GM21723 (cell line): ENCODE data around the gene MEI4.
"Not testable (repeated sequence)": the region's sequence is repeated elsewhere in the genome, so short reads cannot be mapped to it uniquely, and the experiment has no call there.

Experiments
- ATAC-seq: cut with Tn5 transposase; IDR thresholded peaks from one replicate; pipeline ENCODE4 v1.9.1; 2021; ENCODE audit warnings: mild to moderate bottlenecking, moderate library complexity; ENCODE audit not compliant: unreplicated experiment

MEI4 gene

DNA sequence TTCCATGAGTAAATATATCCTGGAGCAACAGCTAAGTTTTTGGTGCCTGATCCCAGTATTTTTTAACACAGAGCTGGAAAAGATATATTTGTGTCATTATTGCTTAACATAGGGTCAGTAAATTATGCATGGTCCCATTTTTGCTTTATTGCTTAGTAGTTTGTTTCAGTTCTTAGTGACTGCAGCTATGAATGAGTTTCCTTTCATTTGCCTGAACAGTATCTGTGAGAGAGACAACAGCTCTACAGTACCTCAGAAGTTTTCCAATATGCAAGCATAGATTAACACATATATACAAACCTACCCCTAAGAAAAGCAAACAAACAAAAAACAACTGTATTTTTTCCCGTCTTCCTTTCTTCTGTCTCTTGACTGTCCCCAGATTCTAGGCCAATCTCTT is 160.3 kb downstream of the MEI4 start:
- ATAC-seq: no peak

GRCh38 chr6:77814119-77814518 is 161.3 kb downstream of the MEI4 start:
- ATAC-seq: no peak

DNA sequence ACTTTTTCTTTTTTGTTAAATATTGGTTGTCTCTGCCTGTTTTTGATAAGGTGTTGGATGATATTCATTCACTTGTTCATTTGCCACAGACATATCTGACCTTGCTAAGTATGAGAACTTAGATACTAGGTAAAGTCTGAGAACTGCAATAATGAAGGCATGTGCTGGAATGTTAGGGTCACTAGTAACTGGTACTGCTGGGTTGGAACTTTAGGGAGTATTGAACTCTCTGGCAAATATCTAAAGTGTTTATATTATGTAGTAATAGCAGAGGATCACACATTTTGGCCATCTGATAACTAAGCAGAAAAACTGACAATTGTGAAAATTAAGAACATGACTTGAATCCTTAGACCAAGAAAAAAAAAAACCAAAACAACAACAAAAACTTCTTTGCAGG is 162.7 kb downstream of the MEI4 start:
- ATAC-seq: no peak

DNA sequence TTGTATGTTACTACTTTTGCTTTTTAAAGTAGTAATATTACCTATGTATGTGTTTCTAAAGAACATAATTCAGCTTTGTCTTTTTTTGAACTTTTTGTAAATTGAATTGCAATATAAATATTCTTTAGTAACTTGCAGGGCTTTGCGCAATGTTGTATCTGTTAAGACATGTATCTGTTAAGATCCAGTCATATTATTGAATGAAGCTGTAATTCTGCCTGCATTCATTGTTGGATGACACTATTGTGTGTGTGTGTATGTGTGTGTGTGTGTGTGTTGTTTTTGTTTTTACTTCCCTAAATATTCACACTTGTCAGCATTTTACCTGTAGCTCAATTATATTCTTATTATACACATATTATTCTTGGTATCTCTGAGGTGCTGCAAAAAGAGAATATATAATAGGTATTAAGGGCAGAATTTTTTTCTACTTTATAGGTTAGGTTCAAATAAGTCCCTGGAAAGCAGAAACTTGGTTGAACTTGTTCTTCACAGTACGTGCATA is 164.0 kb downstream of the MEI4 start:
- ATAC-seq: no peak

- no peak for ATAC-seq
These were observed 169.4 kb downstream of the MEI4 start for GRCh38 chr6:77822265-77822664.

- ATAC-seq: no peak
These were observed 172.4 kb downstream of the MEI4 start for GRCh38 chr6:77825204-77825603.

- ATAC-seq: no peak
These were observed 176.9 kb downstream of the MEI4 start for GRCh38 chr6:77829736-77830135.

DNA sequence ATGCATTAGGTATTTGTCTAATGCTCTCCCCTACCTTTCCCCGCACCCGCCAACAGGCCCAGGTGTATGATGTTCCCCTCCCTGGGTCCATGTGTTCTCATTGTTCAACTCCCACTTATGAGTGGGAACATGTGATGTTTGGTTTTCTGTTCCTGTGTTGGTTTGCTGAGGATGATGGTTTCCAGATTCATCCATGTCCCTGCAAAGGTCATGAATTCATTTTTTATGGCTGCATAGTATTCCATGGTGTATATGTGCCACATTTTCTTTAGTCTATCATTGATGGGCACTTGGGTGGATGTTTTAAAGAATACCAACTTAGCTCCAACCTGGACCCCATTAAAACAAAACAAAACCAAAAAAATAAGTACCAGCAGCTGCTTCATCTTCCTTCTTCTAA is 180.9 kb downstream of the MEI4 start:
- ATAC-seq: not testable (repeated sequence)

- ATAC-seq: no peak
These were observed 181.8 kb downstream of the MEI4 start for GRCh38 chr6:77834591-77834996.

DNA sequence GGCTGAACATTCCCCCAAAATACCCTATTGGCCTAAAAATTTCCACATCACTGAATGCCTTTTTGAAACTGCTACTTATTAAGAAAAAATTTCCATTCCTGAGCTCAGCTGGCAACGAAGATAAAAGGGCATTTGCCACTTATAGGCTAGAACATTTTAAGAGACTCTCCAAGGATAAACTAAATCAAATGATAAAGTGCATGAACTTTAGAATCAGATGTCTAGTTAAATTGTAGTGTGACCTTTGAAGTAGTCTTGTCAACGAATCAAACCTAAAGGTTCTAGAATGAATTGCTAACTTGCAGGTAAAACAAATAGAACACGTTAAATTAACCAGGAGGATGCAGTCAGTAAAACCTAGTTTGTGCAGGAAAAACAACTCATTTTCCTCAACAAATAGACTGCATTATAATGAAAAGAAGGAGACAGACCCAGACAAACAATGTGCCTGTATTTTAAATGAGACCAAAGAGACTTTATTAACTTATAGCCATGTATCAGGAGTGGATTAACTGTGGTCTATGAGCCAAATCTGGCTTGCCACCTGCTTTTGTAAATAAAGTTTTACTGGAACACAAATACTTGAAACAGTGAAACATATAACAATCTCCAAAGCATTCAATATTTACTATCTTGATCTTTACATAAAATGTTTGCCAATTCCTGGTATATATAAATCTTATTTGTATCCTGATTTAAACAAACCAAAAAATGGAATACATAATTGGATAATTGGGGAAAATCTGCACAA is 184.4 kb downstream of the MEI4 start:
- no peak for ATAC-seq

DNA sequence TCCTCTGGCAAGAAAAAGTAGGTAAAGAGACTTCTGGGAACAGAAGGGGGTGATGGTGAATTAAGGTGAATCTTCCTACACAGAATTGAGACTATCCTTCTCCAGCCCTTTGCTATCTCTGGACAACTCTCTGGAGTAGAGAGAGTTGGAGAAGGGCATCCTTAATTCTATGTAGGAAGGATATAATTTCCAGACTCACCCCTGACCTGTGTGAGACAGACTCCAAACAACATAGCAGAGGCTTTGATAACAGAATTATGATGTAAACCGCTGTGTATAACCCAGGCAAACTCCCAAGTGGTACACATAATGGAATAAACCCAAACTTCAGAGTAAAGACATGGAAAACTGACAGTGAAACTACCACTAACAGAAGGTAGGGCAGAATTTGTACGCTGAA is 186.5 kb downstream of the MEI4 start:
- no peak for ATAC-seq

- ATAC-seq: no peak
These were observed 192.0 kb downstream of the MEI4 start for GRCh38 chr6:77844822-77845221.

GRCh38 chr6:77853401-77853800 is 200.6 kb downstream of the MEI4 start:
- ATAC-seq: no peak

GRCh38 chr6:77856391-77856790 is 203.6 kb downstream of the MEI4 start:
- no peak for ATAC-seq

- ATAC-seq: no peak
These were observed 204.6 kb downstream of the MEI4 start for GRCh38 chr6:77857421-77857820.

GRCh38 chr6:77876300-77876699 is 223.5 kb downstream of the MEI4 start:
- ATAC-seq: no peak

DNA sequence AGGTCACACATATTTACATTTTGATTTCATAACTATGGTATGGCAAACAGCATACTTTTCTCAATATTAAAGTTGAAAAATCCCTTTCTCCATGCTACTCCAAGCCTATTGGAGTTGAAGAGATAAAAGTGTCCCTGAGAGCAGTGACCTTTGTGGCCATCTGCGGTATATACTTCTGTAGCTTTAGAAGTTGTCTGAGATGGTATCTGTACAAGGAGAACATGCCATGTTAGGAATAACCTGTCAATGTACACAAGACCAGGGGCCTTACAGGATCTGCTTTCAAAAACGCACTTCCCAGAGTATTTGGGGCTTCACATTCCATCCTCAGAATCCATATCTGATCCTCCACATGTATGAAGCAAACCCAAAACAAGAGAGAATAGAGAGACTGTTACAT is 226.7 kb downstream of the MEI4 start:
- ATAC-seq: no peak

GRCh38 chr6:77880501-77880900 is 227.7 kb downstream of the MEI4 start:
- ATAC-seq: no peak

DNA sequence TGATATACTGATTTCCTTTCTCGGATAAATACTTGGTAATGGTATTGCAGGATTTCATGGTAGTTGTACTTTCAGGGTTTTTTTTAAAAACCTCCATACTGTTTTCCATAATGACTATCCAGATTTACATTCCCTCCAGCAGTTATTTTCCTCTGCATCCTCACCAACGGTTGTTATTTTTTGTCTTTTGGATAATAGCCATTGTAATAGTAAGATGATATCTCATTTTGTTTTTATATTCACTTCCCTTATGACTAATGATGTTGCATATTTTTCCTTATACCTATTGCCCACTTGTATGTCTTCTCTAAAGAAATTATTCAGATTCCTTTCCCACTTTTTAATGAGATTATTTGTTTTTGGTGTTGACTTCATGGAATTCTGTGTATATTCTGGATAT is 231.0 kb downstream of the MEI4 start:
- ATAC-seq: no peak

DNA sequence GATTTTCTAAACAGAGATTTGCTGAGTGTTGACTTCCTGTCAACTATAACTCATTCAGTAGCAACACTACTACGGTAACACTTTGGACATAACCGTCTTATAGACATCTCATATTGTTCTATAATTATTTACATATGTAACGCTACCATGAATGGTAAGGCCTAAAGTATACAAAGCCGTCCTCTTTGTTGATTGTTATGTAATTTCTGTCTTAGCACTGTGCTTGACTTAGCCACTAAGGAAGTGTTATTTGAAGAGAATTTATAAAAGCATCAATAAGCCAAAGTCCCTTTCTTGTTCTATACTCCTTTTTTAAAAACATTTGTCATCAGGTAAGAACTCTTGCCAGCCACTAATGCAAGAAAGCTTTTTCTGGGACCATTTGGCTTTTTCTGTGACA is 240.6 kb downstream of the MEI4 start:
- ATAC-seq: no peak

DNA sequence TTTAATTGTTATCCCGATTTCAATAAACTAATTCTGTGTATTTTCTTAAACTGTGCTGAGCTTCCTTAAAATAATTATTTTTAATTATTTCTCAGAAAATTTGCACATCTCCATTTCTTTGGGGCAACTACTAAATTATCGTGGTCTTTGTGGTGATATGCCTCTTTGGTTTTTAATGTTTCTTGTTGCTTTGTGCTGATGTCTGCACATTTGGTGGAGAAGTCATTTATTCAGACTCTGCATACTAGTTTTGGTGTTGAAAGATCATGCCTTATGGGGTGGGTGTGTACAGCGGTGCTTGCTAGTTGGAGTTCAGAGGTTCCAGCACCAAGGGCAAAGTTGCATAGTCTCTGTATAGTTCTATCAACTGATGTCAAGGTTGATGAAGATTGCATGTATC is 253.2 kb downstream of the MEI4 start:
- no peak for ATAC-seq

GRCh38 chr6:77910826-77911225 is 258.0 kb downstream of the MEI4 start:
- no peak for ATAC-seq

GRCh38 chr6:77926198-77926751 is 273.4 kb downstream of the MEI4 start:
- ATAC-seq: no peak
